ENCODE results near the gene SLC38A8. TPM values are rescaled to one million over a fixed set of nuclear protein-coding genes. Genes with fewer than 3 reads are reported as not detected.

SLC38A8 gene
- total and polyA plus RNA-seq, 2 experiments from 2014 or later = not detected

- Histone ChIP-seq H2AFZ (no peak overlapping the region), H3K4me3 (no peak overlapping the region), H3K27ac (no peak overlapping the region), H3K79me2 (no peaks in the 10 kb centered on the region), H3K4me1 (ENCODE audit: insufficient read depth) (no peaks in the 10 kb centered on the region), H3K4me2 (no peak overlapping the region), H4K20me1 (ENCODE audit: insufficient read depth, poor library complexity, severe bottlenecking) (no peaks in the 10 kb centered on the region), H3K27me3 (no peaks in the 10 kb centered on the region), H3K36me3 (replicated peaks; ENCODE audit: insufficient read depth, low read depth) (no peaks in the 10 kb centered on the region), H3K9me2 (replicated peaks; ENCODE audit: insufficient read depth) (no peaks in the 10 kb centered on the region), H3K9me3 (ENCODE audit: low read depth) (no peaks in the 10 kb centered on the region)
- no peak for DNase-seq (ENCODE audit: low spot score)
- TF ChIP-seq EZH2phosphoT487 (IDR thresholded peaks at IDR 0.05; ENCODE audit: low read depth, severe bottlenecking, unreplicated experiment) (no peak), EZH2 (IDR thresholded peaks at IDR 0.05; ENCODE audit: borderline replicate concordance) (no peak), CTCF (IDR thresholded peaks at IDR 0.05; ENCODE audit: poor library complexity) (no peak)
- WGBS (ENCODE audit: low lambda C conversion rate, missing lambda C conversion rate) = 92% methylated on average over 4 of the region's 4 CpGs
Measured at GRCh38 chr16:84018710-84019109, 23.9 kb downstream of the SLC38A8 start.

- WGBS (ENCODE audit: low lambda C conversion rate, missing lambda C conversion rate) = 96% methylated on average over 9 of the region's 12 CpGs
- TF ChIP-seq CTCF (IDR thresholded peaks at IDR 0.05; ENCODE audit: poor library complexity) = no peak
- no peak for TF ChIP-seq EZH2 (IDR thresholded peaks at IDR 0.05; ENCODE audit: borderline replicate concordance)
- no peak for TF ChIP-seq EZH2phosphoT487 (IDR thresholded peaks at IDR 0.05; ENCODE audit: low read depth, severe bottlenecking, unreplicated experiment)
Measured at GRCh38 chr16:84016477-84016876, 26.1 kb downstream of the SLC38A8 start.

GRCh38 chr16:84015399-84015798, 27.2 kb downstream of the SLC38A8 start:
- Histone ChIP-seq H3K27ac (no peak overlapping the region), H3K9me2 (replicated peaks; ENCODE audit: insufficient read depth) (no peaks in the 10 kb centered on the region), H3K4me3 (no peak overlapping the region), H3K4me2 (no peak overlapping the region), H3K4me1 (ENCODE audit: insufficient read depth) (no peaks in the 10 kb centered on the region), H3K79me2 (no peaks in the 10 kb centered on the region), H2AFZ (no peak overlapping the region), H3K9me3 (ENCODE audit: low read depth) (no peaks in the 10 kb centered on the region), H3K27me3 (no peaks in the 10 kb centered on the region), H4K20me1 (ENCODE audit: insufficient read depth, poor library complexity, severe bottlenecking) (no peaks in the 10 kb centered on the region), H3K36me3 (replicated peaks; ENCODE audit: insufficient read depth, low read depth) (no peaks in the 10 kb centered on the region)
- no peak for TF ChIP-seq EZH2 (IDR thresholded peaks at IDR 0.05; ENCODE audit: borderline replicate concordance)
- no peak for TF ChIP-seq EZH2phosphoT487 (IDR thresholded peaks at IDR 0.05; ENCODE audit: low read depth, severe bottlenecking, unreplicated experiment)
- TF ChIP-seq CTCF (IDR thresholded peaks at IDR 0.05; ENCODE audit: poor library complexity) = no peak
- 87% methylated on average over 12 of the region's 12 CpGs for WGBS (ENCODE audit: low lambda C conversion rate, missing lambda C conversion rate)
- no peak for DNase-seq (ENCODE audit: low spot score)

More at GRCh38 chr16:84016477-84016876, 26.1 kb downstream of the SLC38A8 start:
- Histone ChIP-seq H3K36me3 (replicated peaks; ENCODE audit: insufficient read depth, low read depth) (no peaks in the 10 kb centered on the region), H3K27ac (no peak overlapping the region), H3K4me2 (no peak overlapping the region), H2AFZ (no peak overlapping the region), H4K20me1 (ENCODE audit: insufficient read depth, poor library complexity, severe bottlenecking) (no peaks in the 10 kb centered on the region), H3K27me3 (no peaks in the 10 kb centered on the region), H3K9me3 (ENCODE audit: low read depth) (no peaks in the 10 kb centered on the region), H3K4me1 (ENCODE audit: insufficient read depth) (no peaks in the 10 kb centered on the region), H3K9me2 (replicated peaks; ENCODE audit: insufficient read depth) (no peaks in the 10 kb centered on the region), H3K4me3 (no peak overlapping the region), H3K79me2 (no peaks in the 10 kb centered on the region)
- no peak for DNase-seq (ENCODE audit: low spot score)

Data from hepatocyte (in vitro differentiated cells).